Body of pancreas (tissue), 4 donors: ENCODE results near the gene TLR1. TPM values are rescaled to one million over a fixed set of nuclear protein-coding genes. Genes with fewer than 3 reads are reported as not detected.
"Not testable (repeated sequence)": the region's sequence is repeated elsewhere in the genome, so short reads cannot be mapped to it uniquely, and the experiment has no call there.

ENCODE experiments used
- ATAC-seq: fragments of 150-250 bp; one replicate; pipeline ENCODE4 v1.9.1; 2016
- DNase-seq, 4 donors: peaks; one replicate each; pipeline ENCODE4 v3.0.0-alpha.2; 2019
- H3K27ac ChIP-seq, 4 donors: fragments of 200-600 bp; sonication (generic); 1 replicate in 3 of 4; 2 replicates in 1 of 4; pipeline versions ENCODE4 v1.5.1 to v1.6.1; 2016 to 2019; ENCODE audit warnings: mild to moderate bottlenecking in 1 of 4, mixed read lengths in 1 of 4, moderate library complexity in 1 of 4
- H3K27me3 ChIP-seq, 2 donors: fragments of 200-600 bp; sonication (generic); one replicate each; pipeline ENCODE4 v1.6.0; 2016; ENCODE audit warnings: mild to moderate bottlenecking in 1 of 2
- H3K36me3 ChIP-seq, 2 donors: fragments of 200-600 bp; sonication (generic); replicated peaks in 1 of 2; 2 replicates each; pipeline ENCODE4 v1.5.1; 2016; ENCODE audit warnings: low read depth in 2 of 2; ENCODE audit not compliant: insufficient read depth in 1 of 2
- H3K4me1 ChIP-seq: fragments of 200-600 bp; sonication (generic); one replicate; pipeline ENCODE4 v1.6.0; 2016
- H3K4me3 ChIP-seq, 2 donors: fragments of 200-600 bp; sonication (generic); 1 replicate in 1 of 2; 2 replicates in 1 of 2; pipeline ENCODE4 v1.5.1; 2016 to 2019
- H3K9me3 ChIP-seq, 3 donors: fragments of 200-600 bp; sonication (generic); 1 replicate in 2 of 3; 2 replicates in 1 of 3; pipeline ENCODE4 v1.5.1; 2016
- CTCF ChIP-seq, 7 experiments: fragments of 450-650 bp in 4 of 7; fragments of 200-600 bp in 3 of 7; sonication (generic) in 3 of 7; IDR thresholded peaks; one replicate each; pipeline ENCODE4 v1.5.1; 2016 to 2019; ENCODE audit warnings: antibody characterized with exemption in 7 of 7
- POLR2A ChIP-seq, 3 donors: fragments of 450-650 bp; IDR thresholded peaks; one replicate each; pipeline ENCODE4 v1.6.1; 2016; ENCODE audit warnings: antibody characterized with exemption in 3 of 3, mild to moderate bottlenecking in 2 of 3
- WGBS, 2 donors: methylation state at CpG; one replicate each; pipeline ENCODE4 v1.1.5; 2017; 5-methylcytosine and 5-hydroxymethylcytosine counted together
- intact Hi-C: fragments of 100-400 bp; cut with DNase I; formaldehyde crosslinking; loops from one replicate; pipeline ENCODE4 v1.15.1; 2023
- total RNA-seq, 2 donors: library from RNA; depleted of rRNA; stranded (reverse); fragments of >200 nt; gene quantifications; one replicate each; pipeline ENCODE4 v1.1.0, GENCODE V29; 2016

TLR1 gene
- total RNA-seq, 2 donors from 2014 or later, result 12.2 to 20.8 TPM

GRCh38 chr4:38818441-38818976 lies 13.9 kb upstream of the TLR1 start:
- 61 to 74% methylated on average over 4 to 5 of the region's 5 CpGs for WGBS, 2 donors
- no peak overlapping the region for H3K27ac ChIP-seq

GRCh38 chr4:38815885-38816782 lies 11.5 kb upstream of the TLR1 start:
- Histone ChIP-seq H3K27ac (peak overlapping the region in 1 of 4 donors; percentile 64), H3K9me3 (no peaks in the 10 kb centered on the region), H3K27me3 (no peaks in the 10 kb centered on the region), H3K36me3 (no peaks in the 10 kb centered on the region), H3K4me3 (no peak overlapping the region), H3K4me1 (no peaks in the 10 kb centered on the region)
- DNase-seq, result peak in 1 of 4 donors; percentile 23
- WGBS, 2 donors, result 57 to 83% methylated on average over 3 of the region's 3 CpGs
- no peak for ATAC-seq
- TF ChIP-seq CTCF (IDR thresholded peaks at IDR 0.05) (no peak), POLR2A (IDR thresholded peaks at IDR 0.05) (peak in 1 of 3 donors; percentile 37)
- intact Hi-C loops, result no loop called here

More at GRCh38 chr4:38818441-38818976, 13.9 kb upstream of the TLR1 start:
- no peak overlapping the region for H3K4me3 ChIP-seq
- intact Hi-C loops, result no loop called here
- no peaks in the 10 kb centered on the region for H3K36me3 ChIP-seq
- ATAC-seq (no peak), DNase-seq (no peak)
- no peaks in the 10 kb centered on the region for H3K27me3 ChIP-seq
- TF ChIP-seq POLR2A (IDR thresholded peaks at IDR 0.05) (no peak), CTCF (IDR thresholded peaks at IDR 0.05) (no peak)
- no peaks in the 10 kb centered on the region for H3K9me3 ChIP-seq
- no peaks in the 10 kb centered on the region for H3K4me1 ChIP-seq

GRCh38 chr4:38814386-38814785 lies 9.8 kb upstream of the TLR1 start:
- no peak for TF ChIP-seq POLR2A (IDR thresholded peaks at IDR 0.05)
- TF ChIP-seq CTCF (IDR thresholded peaks at IDR 0.05), result no peak
- no peaks in the 10 kb centered on the region for H3K36me3 ChIP-seq
- H3K4me1 ChIP-seq, result no peaks in the 10 kb centered on the region
- ATAC-seq (no peak), DNase-seq (no peak)
- intact Hi-C loops, result no loop called here
- no peaks in the 10 kb centered on the region for H3K27me3 ChIP-seq
- no peak overlapping the region for H3K27ac ChIP-seq
- WGBS, 2 donors, result 64 to 76% methylated on average over 3 of the region's 3 CpGs
- H3K4me3 ChIP-seq, result no peak overlapping the region
- H3K9me3 ChIP-seq, result no peaks in the 10 kb centered on the region

- TF ChIP-seq CTCF (IDR thresholded peaks at IDR 0.05) (no peak), POLR2A (IDR thresholded peaks at IDR 0.05) (no peak)
- Histone ChIP-seq H3K4me1 (no peaks in the 10 kb centered on the region), H3K36me3 (no peaks in the 10 kb centered on the region), H3K9me3 (no peaks in the 10 kb centered on the region), H3K27ac (no peak overlapping the region), H3K27me3 (no peaks in the 10 kb centered on the region), H3K4me3 (no peak overlapping the region)
- intact Hi-C loops, result no loop called here
- ATAC-seq (no peak), DNase-seq (no peak)
- WGBS, 2 donors, result 77 to 87% methylated on average over 5 to 6 of the region's 6 CpGs
Measured at GRCh38 chr4:38811297-38811696, 6.7 kb upstream of the TLR1 start.

- H3K27ac ChIP-seq, H3K4me3 ChIP-seq, DNase-seq, H3K9me3 ChIP-seq, intact Hi-C loops, H3K36me3 ChIP-seq, H3K27me3 ChIP-seq, ATAC-seq: not testable (repeated sequence)
- H3K4me1 ChIP-seq, result peaks cover 13% of the 10 kb centered on the region
- WGBS, 2 donors, result 95 to 100% methylated on average over 7 to 15 of the region's 29 CpGs
Measured at GRCh38 chr4:38807462-38807861, 2.9 kb upstream of the TLR1 start.

- intact Hi-C loops, ATAC-seq, H3K4me3 ChIP-seq, H3K9me3 ChIP-seq, H3K27me3 ChIP-seq, H3K36me3 ChIP-seq, DNase-seq: not testable (repeated sequence)
- peaks cover 18% of the 10 kb centered on the region for H3K4me1 ChIP-seq
- WGBS, 2 donors, result 73 to 86% methylated on average over 9 of the region's 9 CpGs
- H3K27ac ChIP-seq, result peak overlapping the region in 1 of 4 donors; percentile 78
Measured at GRCh38 chr4:38806251-38806650, 1.7 kb upstream of the TLR1 start.
